ENCODE measurements around the gene MLLT6. TPM values are rescaled to one million over a fixed set of nuclear protein-coding genes. Genes with fewer than 3 reads are reported as not detected.

The MLLT6 gene
- total and polyA plus RNA-seq, 2 of the 13 experiments (the other 11 are each of a cell fraction or from before 2014, with no cell fraction given): 50.7 to 69.5 TPM

DNA sequence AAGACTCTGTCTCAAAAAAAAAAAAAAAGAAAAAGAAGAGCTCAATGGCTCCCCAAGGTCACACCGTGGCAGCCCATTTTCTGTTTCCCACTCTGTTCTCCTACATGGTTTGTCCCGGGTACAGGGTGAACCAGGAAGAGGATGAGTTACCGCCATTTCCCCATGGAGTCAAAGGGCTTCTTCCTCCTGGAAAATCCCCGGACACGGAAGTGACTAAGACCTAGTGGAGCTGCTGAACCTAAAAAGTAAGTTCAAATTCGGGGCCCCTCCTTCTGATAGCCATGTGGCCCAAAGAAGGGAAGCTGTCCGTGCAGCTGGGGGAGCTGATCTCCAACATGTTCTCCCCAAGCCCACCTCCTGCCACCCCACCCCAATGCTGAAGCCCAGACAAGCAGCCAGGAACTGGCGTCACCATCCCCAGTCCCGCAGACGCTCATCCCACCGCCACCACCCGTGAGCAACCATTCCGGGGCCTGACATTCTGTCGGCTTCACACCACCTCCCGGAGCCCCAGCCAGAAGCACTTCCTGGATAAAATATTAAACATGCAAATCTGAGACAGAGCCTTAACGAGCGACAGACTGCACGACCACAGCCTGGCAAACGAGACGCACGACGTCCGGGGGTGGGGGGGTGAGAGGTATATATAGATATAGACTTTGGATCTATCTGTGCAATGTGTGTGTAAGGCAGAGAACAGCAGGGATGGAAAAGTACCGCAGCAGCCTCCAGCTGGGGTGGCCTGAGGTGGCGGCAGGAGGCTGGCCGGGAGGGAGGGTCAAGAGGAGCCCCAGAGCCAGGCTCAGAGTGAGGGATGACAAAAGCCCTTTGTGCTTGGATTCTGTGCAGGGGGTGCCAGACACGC, 47.9 kb upstream of the MLLT6 start (continued):
- TF ChIP-seq, protein P1, sequence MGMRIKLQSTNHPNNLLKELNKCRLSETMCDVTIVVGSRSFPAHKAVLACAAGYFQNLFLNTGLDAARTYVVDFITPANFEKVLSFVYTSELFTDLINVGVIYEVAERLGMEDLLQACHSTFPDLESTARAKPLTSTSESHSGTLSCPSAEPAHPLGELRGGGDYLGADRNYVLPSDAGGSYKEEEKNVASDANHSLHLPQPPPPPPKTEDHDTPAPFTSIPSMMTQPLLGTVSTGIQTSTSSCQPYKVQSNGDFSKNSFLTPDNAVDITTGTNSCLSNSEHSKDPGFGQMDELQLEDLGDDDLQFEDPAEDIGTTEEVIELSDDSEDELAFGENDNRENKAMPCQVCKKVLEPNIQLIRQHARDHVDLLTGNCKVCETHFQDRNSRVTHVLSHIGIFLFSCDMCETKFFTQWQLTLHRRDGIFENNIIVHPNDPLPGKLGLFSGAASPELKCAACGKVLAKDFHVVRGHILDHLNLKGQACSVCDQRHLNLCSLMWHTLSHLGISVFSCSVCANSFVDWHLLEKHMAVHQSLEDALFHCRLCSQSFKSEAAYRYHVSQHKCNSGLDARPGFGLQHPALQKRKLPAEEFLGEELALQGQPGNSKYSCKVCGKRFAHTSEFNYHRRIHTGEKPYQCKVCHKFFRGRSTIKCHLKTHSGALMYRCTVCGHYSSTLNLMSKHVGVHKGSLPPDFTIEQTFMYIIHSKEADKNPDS (CRISPR knock-in tag; IDR thresholded peaks at IDR 0.05): no peak
- peak; percentile 96 for TF ChIP-seq HNRNPH1 (optimal IDR thresholded peaks at IDR 0.05; ENCODE audit: low read depth, low read length)
- TF ChIP-seq KAT2B (IDR thresholded peaks at IDR 0.05; ENCODE audit: borderline replicate concordance, low read depth, low read length): no peak
- no peak for TF ChIP-seq NFRKB (IDR thresholded peaks at IDR 0.05)
- 0 out of 2 replicates have a peak, but pooled peaks have one; percentile 43 for TF ChIP-seq ZNF30 (CRISPR knock-in tag; IDR thresholded peaks at IDR 0.05)
- 0 out of 2 replicates have a peak, but pooled peaks have one; percentile 39 for TF ChIP-seq JUN (CRISPR knock-in tag; IDR thresholded peaks at IDR 0.05)
- TF ChIP-seq ZFP36L1 (CRISPR knock-in tag; IDR thresholded peaks at IDR 0.05): peak; percentile 56
- TF ChIP-seq HDAC2 (CRISPR knock-in tag; IDR thresholded peaks at IDR 0.05): peak; percentile 82; the same call in 1 of the 2 replicates
- TF ChIP-seq MXD4 (CRISPR knock-in tag; IDR thresholded peaks at IDR 0.05): no peak; the same call in 1 of the 2 replicates
- no peak for TF ChIP-seq ZNF124 (CRISPR knock-in tag; IDR thresholded peaks at IDR 0.05)
- TF ChIP-seq KDM3A (CRISPR knock-in tag; IDR thresholded peaks at IDR 0.05; ENCODE audit: low read depth): peak; percentile 42; the same call in 1 of the 2 replicates
- TF ChIP-seq AHR (CRISPR knock-in tag; IDR thresholded peaks at IDR 0.05): peak; percentile 26; the same call in 1 of the 2 replicates
- peak; percentile 36; the same call in 1 of the 2 replicates for TF ChIP-seq NFYC (CRISPR knock-in tag; IDR thresholded peaks at IDR 0.05)
- peak; percentile 96 for TF ChIP-seq SALL1 (CRISPR knock-in tag; IDR thresholded peaks at IDR 0.05)
- TF ChIP-seq NR1H2 (CRISPR knock-in tag; IDR thresholded peaks at IDR 0.05; ENCODE audit: borderline replicate concordance, low read depth): no peak; the same call in 1 of the 2 replicates
- 0 out of 2 replicates have a peak, but pooled peaks have one; percentile 16 for TF ChIP-seq ZNF841 (CRISPR knock-in tag; IDR thresholded peaks at IDR 0.05; ENCODE audit: borderline replicate concordance)
- TF ChIP-seq MYC (CRISPR knock-in tag; IDR thresholded peaks at IDR 0.05; ENCODE audit: borderline replicate concordance): peak; percentile 72; the same call in 1 of the 2 replicates
- TF ChIP-seq FIP1L1 (IDR thresholded peaks at IDR 0.05; ENCODE audit: borderline replicate concordance, insufficient read depth, low read depth, low read length): 0 out of 2 replicates have a peak, but pooled peaks have one; percentile 75
- peak; percentile 75 for TF ChIP-seq BRD4 (CRISPR knock-in tag; IDR thresholded peaks at IDR 0.05)
- no peak; the same call in 1 of the 2 replicates for TF ChIP-seq CBX2 (IDR thresholded peaks at IDR 0.05; ENCODE audit: low read depth, low read length)
- TF ChIP-seq CBX2 (CRISPR knock-in tag; IDR thresholded peaks at IDR 0.05; ENCODE audit: low read depth): no peak
- TF ChIP-seq, protein P2, sequence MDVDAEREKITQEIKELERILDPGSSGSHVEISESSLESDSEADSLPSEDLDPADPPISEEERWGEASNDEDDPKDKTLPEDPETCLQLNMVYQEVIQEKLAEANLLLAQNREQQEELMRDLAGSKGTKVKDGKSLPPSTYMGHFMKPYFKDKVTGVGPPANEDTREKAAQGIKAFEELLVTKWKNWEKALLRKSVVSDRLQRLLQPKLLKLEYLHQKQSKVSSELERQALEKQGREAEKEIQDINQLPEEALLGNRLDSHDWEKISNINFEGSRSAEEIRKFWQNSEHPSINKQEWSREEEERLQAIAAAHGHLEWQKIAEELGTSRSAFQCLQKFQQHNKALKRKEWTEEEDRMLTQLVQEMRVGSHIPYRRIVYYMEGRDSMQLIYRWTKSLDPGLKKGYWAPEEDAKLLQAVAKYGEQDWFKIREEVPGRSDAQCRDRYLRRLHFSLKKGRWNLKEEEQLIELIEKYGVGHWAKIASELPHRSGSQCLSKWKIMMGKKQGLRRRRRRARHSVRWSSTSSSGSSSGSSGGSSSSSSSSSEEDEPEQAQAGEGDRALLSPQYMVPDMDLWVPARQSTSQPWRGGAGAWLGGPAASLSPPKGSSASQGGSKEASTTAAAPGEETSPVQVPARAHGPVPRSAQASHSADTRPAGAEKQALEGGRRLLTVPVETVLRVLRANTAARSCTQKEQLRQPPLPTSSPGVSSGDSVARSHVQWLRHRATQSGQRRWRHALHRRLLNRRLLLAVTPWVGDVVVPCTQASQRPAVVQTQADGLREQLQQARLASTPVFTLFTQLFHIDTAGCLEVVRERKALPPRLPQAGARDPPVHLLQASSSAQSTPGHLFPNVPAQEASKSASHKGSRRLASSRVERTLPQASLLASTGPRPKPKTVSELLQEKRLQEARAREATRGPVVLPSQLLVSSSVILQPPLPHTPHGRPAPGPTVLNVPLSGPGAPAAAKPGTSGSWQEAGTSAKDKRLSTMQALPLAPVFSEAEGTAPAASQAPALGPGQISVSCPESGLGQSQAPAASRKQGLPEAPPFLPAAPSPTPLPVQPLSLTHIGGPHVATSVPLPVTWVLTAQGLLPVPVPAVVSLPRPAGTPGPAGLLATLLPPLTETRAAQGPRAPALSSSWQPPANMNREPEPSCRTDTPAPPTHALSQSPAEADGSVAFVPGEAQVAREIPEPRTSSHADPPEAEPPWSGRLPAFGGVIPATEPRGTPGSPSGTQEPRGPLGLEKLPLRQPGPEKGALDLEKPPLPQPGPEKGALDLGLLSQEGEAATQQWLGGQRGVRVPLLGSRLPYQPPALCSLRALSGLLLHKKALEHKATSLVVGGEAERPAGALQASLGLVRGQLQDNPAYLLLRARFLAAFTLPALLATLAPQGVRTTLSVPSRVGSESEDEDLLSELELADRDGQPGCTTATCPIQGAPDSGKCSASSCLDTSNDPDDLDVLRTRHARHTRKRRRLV (CRISPR knock-in tag; IDR thresholded peaks at IDR 0.05): peak; percentile 97
- peak; percentile 80; the same call in 1 of the 2 replicates for TF ChIP-seq IRF2 (CRISPR knock-in tag; IDR thresholded peaks at IDR 0.05)
- peak; percentile 65; the same call in 1 of the 2 replicates for TF ChIP-seq ZSCAN29 (CRISPR knock-in tag; conservative IDR thresholded peaks at IDR 0.05)

All from HepG2 (cell line).